Tibial artery (tissue), 4 donors: ENCODE measurements around the gene LIME1.
A peak's percentile ranks its signal among the peaks of the same experiment; 100 is the strongest.

ENCODE experiments used
- DNase-seq, 2 donors: peaks; one replicate each; pipeline ENCODE4 v3.0.0-alpha.2; 2019
- H3K27ac ChIP-seq, 2 donors: fragments of 200-600 bp; sonication (generic) in 1 of 2; 1 replicate in 1 of 2; 2 replicates in 1 of 2; pipeline ENCODE4 v1.5.1; 2018 to 2019; ENCODE audit warnings: mild to moderate bottlenecking in 1 of 2
- H3K27me3 ChIP-seq, 2 donors: fragments of 200-600 bp; sonication (generic) in 1 of 2; one replicate each; pipeline versions ENCODE4 v1.5.1 to v1.6.0; 2016 to 2019
- H3K36me3 ChIP-seq, 3 donors: fragments of 200-600 bp; sonication (generic) in 2 of 3; one replicate each; pipeline ENCODE4 v1.5.1; 2016 to 2019; ENCODE audit warnings: mild to moderate bottlenecking in 2 of 3
- H3K4me1 ChIP-seq, 4 donors: fragments of 200-600 bp; sonication (generic) in 2 of 4; 1 replicate in 3 of 4; 2 replicates in 1 of 4; pipeline ENCODE4 v1.5.1; 2016 to 2019
- H3K4me3 ChIP-seq, 2 donors: fragments of 200-600 bp; sonication (generic) in 1 of 2; 1 replicate in 1 of 2; 2 replicates in 1 of 2; pipeline ENCODE4 v1.5.1; 2018 to 2019; ENCODE audit warnings: mild to moderate bottlenecking in 2 of 2
- H3K9me3 ChIP-seq, 3 donors: fragments of 200-600 bp; sonication (generic) in 1 of 3; one replicate each; pipeline ENCODE4 v1.5.1; 2016 to 2019
- CTCF ChIP-seq, 2 experiments: fragments of 200-600 bp in 1 of 2; fragments of 450-650 bp in 1 of 2; IDR thresholded peaks; one replicate each; pipeline ENCODE4 v1.5.1; 2017 to 2019; ENCODE audit warnings: antibody characterized with exemption in 2 of 2, mild to moderate bottlenecking in 1 of 2, moderate library complexity in 1 of 2
- intact Hi-C: fragments of 100-400 bp; cut with DNase I; formaldehyde crosslinking; loops from one replicate; pipeline ENCODE4 v1.15.0; 2023; ENCODE audit warnings: low total_unique reads

The LIME1 gene

GRCh38 chr20:63735859-63736718, at the start of gene LIME1:
LIME1 (plus strand) TSS chr20:63736664; CDS start chr20:63737550, 886 bp downstream.
- H3K4me1 ChIP-seq, result peaks cover 0 to 28% (median 22%) of the 10 kb centered on the region in 4 donors
- peak within 1 kb of the TSS in 1 of 2 donors; percentile 63 for H3K4me3 ChIP-seq
- no peak within 1 kb of the TSS for H3K27ac ChIP-seq
- H3K36me3 ChIP-seq, result peaks cover 15 to 39% (median 31%) of the 10 kb centered on the region in 3 donors
- no peaks in the 10 kb centered on the region for H3K27me3 ChIP-seq
- DNase-seq, result peak in 1 of 2 donors; percentile 67
- TF ChIP-seq CTCF (IDR thresholded peaks at IDR 0.05), result no peak
- intact Hi-C loops, result loop anchor here (10.0 kb wide), 2 partner anchors 81 to 129 kb away; partner anchors contain the start of genes ABHD16B, RTEL1, STMN3 and TPD52L2
- no peaks in the 10 kb centered on the region for H3K9me3 ChIP-seq

- Histone ChIP-seq H3K27me3 (no peaks in the 10 kb centered on the region), H3K4me1 (peaks cover 10 to 42% (median 29%) of the 10 kb centered on the region in 4 donors), H3K36me3 (peaks cover 0 to 18% (median 4%) of the 10 kb centered on the region in 3 donors), H3K27ac (peak overlapping the region; percentile 57 to 69), H3K9me3 (no peaks in the 10 kb centered on the region), H3K4me3 (no peak overlapping the region)
- no peak for TF ChIP-seq CTCF (IDR thresholded peaks at IDR 0.05)
- DNase-seq, result no peak
- intact Hi-C loops, result no loop called here
Measured at GRCh38 chr20:63687419-63688178, 48.9 kb upstream of the LIME1 start.

- DNase-seq, result no peak
- peaks cover 4 to 33% (median 22%) of the 10 kb centered on the region in 4 donors for H3K4me1 ChIP-seq
- peak overlapping the region; percentile 38 to 57 for H3K27ac ChIP-seq
- peaks cover 0 to 18% (median 4%) of the 10 kb centered on the region in 3 donors for H3K36me3 ChIP-seq
- no peaks in the 10 kb centered on the region for H3K27me3 ChIP-seq
- no peak for TF ChIP-seq CTCF (IDR thresholded peaks at IDR 0.05)
- H3K4me3 ChIP-seq, result no peak overlapping the region
- no peaks in the 10 kb centered on the region for H3K9me3 ChIP-seq
- intact Hi-C loops, result no loop called here
Measured at GRCh38 chr20:63688228-63689045, 48.0 kb upstream of the LIME1 start.

GRCh38 chr20:63689046-63690002, 47.1 kb upstream of the LIME1 start:
- no peaks in the 10 kb centered on the region for H3K27me3 ChIP-seq
- no peak overlapping the region for H3K4me3 ChIP-seq
- peaks cover 0 to 26% (median 11%) of the 10 kb centered on the region in 3 donors for H3K36me3 ChIP-seq
- H3K27ac ChIP-seq, result peak overlapping the region in 1 of 2 donors; percentile 38
- H3K4me1 ChIP-seq, result peaks cover 4 to 32% (median 21%) of the 10 kb centered on the region in 4 donors
- no peaks in the 10 kb centered on the region for H3K9me3 ChIP-seq
- intact Hi-C loops, result no loop called here
- no peak for DNase-seq
- no peak for TF ChIP-seq CTCF (IDR thresholded peaks at IDR 0.05)
